ENCODE results near the gene LRP1. TPM values are rescaled to one million over a fixed set of nuclear protein-coding genes. Genes with fewer than 3 reads are reported as not detected.

The LRP1 gene
- total RNA-seq, 1 experiment from 2014 or later: 12.4 TPM

DNA sequence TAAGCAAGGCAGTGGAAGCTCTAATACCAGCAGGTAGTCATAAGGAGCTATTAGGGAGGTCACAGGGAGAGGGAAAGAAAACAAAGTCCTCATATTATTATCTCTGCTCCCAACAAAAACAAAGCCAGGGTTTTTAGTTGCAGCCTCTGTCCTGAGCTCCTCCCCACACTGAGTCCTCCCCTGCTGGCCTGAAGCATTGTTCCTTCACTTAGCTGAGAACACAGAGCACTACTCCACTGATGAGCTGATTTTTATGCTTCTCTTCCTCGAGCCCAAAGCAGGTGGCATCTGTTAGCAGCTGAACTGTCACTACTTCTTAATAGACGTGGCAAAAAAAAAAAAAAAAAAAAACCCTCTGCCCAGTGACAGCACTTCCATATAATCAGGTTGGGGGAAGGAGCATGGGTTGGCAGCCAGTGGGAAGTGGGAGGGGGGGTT is 133.2 kb downstream of the LRP1 start:
- BruUV-seq (replicated peaks): no TSS peak
- no peak overlapping the region for H3K27ac Mint-ChIP-seq (ENCODE audit: unreplicated experiment)
- CTCF ChIA-PET: interaction anchor here (1.2 kb wide), 1 partner anchor 193 kb away, joined by 3 read pairs; no protein-coding TSS in a partner anchor
- H3K27me3 Mint-ChIP-seq (ENCODE audit: unreplicated experiment): no peaks in the 10 kb centered on the region
- H3K9me3 Mint-ChIP-seq (ENCODE audit: low read depth, unreplicated experiment): no peaks in the 10 kb centered on the region
- no peak for DNase-seq
- H3K36me3 Mint-ChIP-seq (ENCODE audit: insufficient read depth, unreplicated experiment): peaks cover 38% of the 10 kb centered on the region
- H3K4me3 Mint-ChIP-seq (ENCODE audit: low read depth, unreplicated experiment): no peak overlapping the region
- H3K4me1 Mint-ChIP-seq (ENCODE audit: low read depth, unreplicated experiment): no peaks in the 10 kb centered on the region
- TF ChIP-seq, protein P1, sequence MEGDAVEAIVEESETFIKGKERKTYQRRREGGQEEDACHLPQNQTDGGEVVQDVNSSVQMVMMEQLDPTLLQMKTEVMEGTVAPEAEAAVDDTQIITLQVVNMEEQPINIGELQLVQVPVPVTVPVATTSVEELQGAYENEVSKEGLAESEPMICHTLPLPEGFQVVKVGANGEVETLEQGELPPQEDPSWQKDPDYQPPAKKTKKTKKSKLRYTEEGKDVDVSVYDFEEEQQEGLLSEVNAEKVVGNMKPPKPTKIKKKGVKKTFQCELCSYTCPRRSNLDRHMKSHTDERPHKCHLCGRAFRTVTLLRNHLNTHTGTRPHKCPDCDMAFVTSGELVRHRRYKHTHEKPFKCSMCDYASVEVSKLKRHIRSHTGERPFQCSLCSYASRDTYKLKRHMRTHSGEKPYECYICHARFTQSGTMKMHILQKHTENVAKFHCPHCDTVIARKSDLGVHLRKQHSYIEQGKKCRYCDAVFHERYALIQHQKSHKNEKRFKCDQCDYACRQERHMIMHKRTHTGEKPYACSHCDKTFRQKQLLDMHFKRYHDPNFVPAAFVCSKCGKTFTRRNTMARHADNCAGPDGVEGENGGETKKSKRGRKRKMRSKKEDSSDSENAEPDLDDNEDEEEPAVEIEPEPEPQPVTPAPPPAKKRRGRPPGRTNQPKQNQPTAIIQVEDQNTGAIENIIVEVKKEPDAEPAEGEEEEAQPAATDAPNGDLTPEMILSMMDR (IDR thresholded peaks at IDR 0.05; ENCODE audit: unreplicated experiment): no peak
- intact Hi-C loops (cut with micrococcal nuclease; ENCODE audit: unreplicated experiment): no loop called here

- intact Hi-C loops (cut with micrococcal nuclease; ENCODE audit: unreplicated experiment): no loop called here
- H3K4me1 Mint-ChIP-seq (ENCODE audit: low read depth, unreplicated experiment): no peaks in the 10 kb centered on the region
- no peaks in the 10 kb centered on the region for H3K27me3 Mint-ChIP-seq (ENCODE audit: unreplicated experiment)
- H3K27ac Mint-ChIP-seq (ENCODE audit: unreplicated experiment): no peak overlapping the region
- no peaks in the 10 kb centered on the region for H3K9me3 Mint-ChIP-seq (ENCODE audit: low read depth, unreplicated experiment)
- no peak for DNase-seq
- TF ChIP-seq, protein P1 (IDR thresholded peaks at IDR 0.05; ENCODE audit: unreplicated experiment): no peak
- CTCF ChIA-PET: interaction anchor here (1.2 kb wide), 1 partner anchor 192 kb away, joined by 3 read pairs; no protein-coding TSS in a partner anchor
- H3K4me3 Mint-ChIP-seq (ENCODE audit: low read depth, unreplicated experiment): no peak overlapping the region
- no TSS peak for BruUV-seq (replicated peaks)
- peaks cover 40% of the 10 kb centered on the region for H3K36me3 Mint-ChIP-seq (ENCODE audit: insufficient read depth, unreplicated experiment)
These were observed 134.0 kb downstream of the LRP1 start for GRCh38 chr12:57262126-57262822.

Small RNA genes within 50 kb of the gene (microRNA-seq; reads per million reads assigned to microRNA genes)
- gene MIR1228: 1.8 reads per million

Other genes with a start within 250 kb of the LRP1 start
- not detected in 2 replicates for gene SDR9C7, start 194.1 kb upstream of the LRP1 start, total RNA-seq (2022)
- gene RDH16, start 170.9 kb upstream of the LRP1 start, total RNA-seq (2022): 0.24 and 0.28 TPM in 2 replicates
- gene ZBTB39, start 121.9 kb upstream of the LRP1 start, total RNA-seq (2022): 10.8 and 11.0 TPM in 2 replicates
- not detected in 2 replicates for gene TAC3, start 112.0 kb upstream of the LRP1 start, total RNA-seq (2022)
- gene MYO1A, start 78.4 kb upstream of the LRP1 start, total RNA-seq (2022): 0.31 and 1.5 TPM in 2 replicates
- gene NEMP1, start 49.7 kb upstream of the LRP1 start, total RNA-seq (2022): 60.4 and 63.2 TPM in 2 replicates
- 21.3 and 25.6 TPM in 2 replicates for gene NAB2, start 39.4 kb upstream of the LRP1 start, total RNA-seq (2022)
- gene STAT6, start 17.1 kb upstream of the LRP1 start, total RNA-seq (2022): 213 and 243 TPM in 2 replicates
- gene LRP1-AS, start 19.1 kb downstream of the LRP1 start, total RNA-seq (2022): not detected in 2 replicates
- gene NXPH4, start 88.3 kb downstream of the LRP1 start, total RNA-seq (2022): 2.0 and 4.1 TPM in 2 replicates
- 203 and 243 TPM in 2 replicates for gene SHMT2, start 101.2 kb downstream of the LRP1 start, total RNA-seq (2022)
- gene STAC3, start 122.7 kb downstream of the LRP1 start, total RNA-seq (2022): 5.0 and 7.0 TPM in 2 replicates

Measured in Calu3 (cell line).